T-helper 17 cell (primary cell): ENCODE results near the gene TMEM184A. TPM values are rescaled to one million over a fixed set of nuclear protein-coding genes. Genes with fewer than 3 reads are reported as not detected.
A peak's percentile ranks its signal among the peaks of the same experiment; 100 is the strongest.

Experiments used
- ATAC-seq: fragments of 150-1000 bp; cut with Tn5 transposase; 2 replicates; pipeline ENCODE4 v1.10.0; 2021; ENCODE audit warnings: mild to moderate bottlenecking, moderate library complexity
- DNase-seq, 3 donors: peaks; one replicate each; pipeline versions ENCODE4 v3.0.0 to v3.0.0-alpha.2; 2020 to 2021
- H3K9me3 ChIP-seq: one replicate; pipeline ENCODE4 v1.7.0; 2013; ENCODE audit warnings: low read length, mild to moderate bottlenecking; ENCODE audit not compliant: control insufficient read depth, poor library complexity, severe bottlenecking
- H3K27ac Mint-ChIP-seq: one replicate; pipeline ENCODE4 v1.8.0; 2022; ENCODE audit warnings: mild to moderate bottlenecking, moderate library complexity, mixed read lengths
- H3K27me3 Mint-ChIP-seq: one replicate; pipeline ENCODE4 v1.8.0; 2022; ENCODE audit warnings: mixed read lengths
- H3K36me3 Mint-ChIP-seq: one replicate; pipeline ENCODE4 v1.8.0; 2022; ENCODE audit warnings: low read depth, mixed read lengths
- H3K4me1 Mint-ChIP-seq: one replicate; pipeline ENCODE4 v1.8.0; 2022; ENCODE audit warnings: mild to moderate bottlenecking, mixed read lengths
- H3K4me3 Mint-ChIP-seq: one replicate; pipeline ENCODE4 v1.8.0; 2022; ENCODE audit warnings: mild to moderate bottlenecking, moderate library complexity, mixed read lengths
- total RNA-seq, 4 donors: library from RNA in 2 of 4; stranded (reverse) in 2 of 4; gene quantifications; one replicate each; pipeline ENCODE4 v1.2.3 and lab custom pipeline; 2022 to 2026

The TMEM184A gene
- total RNA-seq, 2 donors from 2014 or later, result not detected

GRCh38 chr7:1548438-1548831 is 7.6 kb downstream of the TMEM184A start:
- Mint-ChIP-seq H3K4me1 (peaks cover 3% of the 10 kb centered on the region), H3K27me3 (no peaks in the 10 kb centered on the region), H3K27ac (no peak overlapping the region), H3K36me3 (no peaks in the 10 kb centered on the region), H3K4me3 (peak overlapping the region; percentile 19)
- DNase-seq, result no peak
- peak; percentile 22 for ATAC-seq
- no peaks in the 10 kb centered on the region for H3K9me3 ChIP-seq

GRCh38 chr7:1547777-1548437 is 8.1 kb downstream of the TMEM184A start:
- Mint-ChIP-seq H3K36me3 (no peaks in the 10 kb centered on the region), H3K4me1 (peaks cover 3% of the 10 kb centered on the region), H3K4me3 (peak overlapping the region; percentile 19), H3K27ac (no peak overlapping the region), H3K27me3 (no peaks in the 10 kb centered on the region)
- no peaks in the 10 kb centered on the region for H3K9me3 ChIP-seq
- no peak for DNase-seq
- no peak for ATAC-seq

GRCh38 chr7:1546909-1547776 is 8.9 kb downstream of the TMEM184A start:
- no peaks in the 10 kb centered on the region for H3K27me3 Mint-ChIP-seq
- no peaks in the 10 kb centered on the region for H3K36me3 Mint-ChIP-seq
- DNase-seq (peak in 1 of 3 donors; percentile 12), ATAC-seq (no peak)
- H3K9me3 ChIP-seq, result no peaks in the 10 kb centered on the region
- peaks cover 3% of the 10 kb centered on the region for H3K4me1 Mint-ChIP-seq
- no peak overlapping the region for H3K4me3 Mint-ChIP-seq
- no peak overlapping the region for H3K27ac Mint-ChIP-seq

DNA sequence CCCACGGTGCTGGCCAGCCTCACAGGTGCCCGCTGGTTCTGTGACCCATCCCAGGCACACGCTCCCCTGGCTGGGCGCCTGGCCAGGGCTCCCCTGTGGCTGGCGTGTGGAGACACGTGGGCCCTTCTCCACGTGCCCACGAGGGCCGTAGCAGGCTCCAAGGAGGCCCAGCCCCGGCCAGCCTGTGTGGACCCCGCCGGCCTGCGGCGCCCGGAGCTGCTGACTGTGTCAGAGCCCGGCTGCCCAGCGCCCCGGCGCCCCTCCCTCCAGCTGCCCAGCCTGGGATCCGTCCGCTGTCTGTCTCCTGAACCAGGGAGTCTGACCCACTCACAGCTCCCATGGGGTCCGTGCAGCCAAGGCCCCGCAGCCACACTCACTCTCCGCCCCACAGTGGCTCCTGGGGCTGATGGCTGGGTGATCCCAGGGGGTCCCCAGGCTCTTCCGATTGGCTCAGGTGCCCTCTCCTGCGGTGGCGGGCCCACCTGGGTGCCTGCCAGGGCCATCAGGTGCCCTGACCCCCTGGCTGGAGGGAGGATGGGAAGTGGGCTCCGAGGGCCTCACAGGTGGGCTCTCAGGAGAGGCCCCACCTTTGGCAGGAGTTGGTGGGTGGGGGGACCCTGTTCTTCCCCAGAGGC is 9.6 kb downstream of the TMEM184A start:
- no peak overlapping the region for H3K27ac Mint-ChIP-seq
- no peaks in the 10 kb centered on the region for H3K36me3 Mint-ChIP-seq
- H3K4me3 Mint-ChIP-seq, result peak overlapping the region; percentile 66
- DNase-seq (no peak), ATAC-seq (no peak)
- H3K27me3 Mint-ChIP-seq, result no peaks in the 10 kb centered on the region
- H3K4me1 Mint-ChIP-seq, result peaks cover 3% of the 10 kb centered on the region
- no peaks in the 10 kb centered on the region for H3K9me3 ChIP-seq

DNA sequence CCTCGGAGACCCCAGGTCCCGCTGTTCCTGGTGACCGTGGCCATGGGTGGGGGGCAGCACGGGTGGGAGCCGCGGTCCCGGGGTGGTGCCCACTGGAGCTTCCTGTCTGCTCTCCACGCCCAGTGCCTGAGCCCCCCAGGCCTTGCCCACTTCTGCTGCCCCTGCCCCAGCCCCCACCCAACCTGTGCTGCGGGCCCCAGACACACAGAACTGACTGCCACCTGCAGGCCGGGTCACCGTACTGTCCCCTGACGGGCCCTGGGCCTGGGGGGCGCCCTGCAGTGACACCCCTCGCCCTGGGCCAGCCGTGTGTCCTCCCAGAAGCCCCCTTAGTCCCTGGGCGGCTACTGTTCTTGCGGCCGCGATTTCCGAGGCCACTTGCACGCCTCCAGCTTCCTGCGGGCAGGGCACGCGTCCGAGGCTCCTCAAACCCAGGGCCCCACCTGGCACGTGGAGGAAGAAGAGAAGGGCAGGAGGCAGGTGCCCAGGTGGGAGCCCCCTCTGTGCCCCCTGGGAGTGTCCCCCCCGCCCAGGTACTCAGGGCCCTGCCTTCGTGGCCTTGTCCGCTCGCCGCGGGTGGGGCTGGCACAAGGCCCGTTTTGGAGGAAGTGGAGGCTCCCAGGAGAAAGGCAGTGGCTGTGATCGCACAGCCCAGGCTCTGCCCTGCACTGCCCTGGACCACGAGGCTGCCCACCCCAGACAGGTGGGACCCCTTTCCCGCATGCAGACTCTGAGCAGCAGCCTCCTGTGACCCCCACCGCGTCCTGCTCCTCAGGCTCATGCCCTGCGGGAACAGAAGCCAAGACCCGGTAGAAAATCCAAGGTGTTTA is 10.4 kb downstream of the TMEM184A start:
- Mint-ChIP-seq H3K27ac (no peak overlapping the region), H3K27me3 (no peaks in the 10 kb centered on the region), H3K4me1 (peaks cover 3% of the 10 kb centered on the region), H3K4me3 (peak overlapping the region; percentile 66), H3K36me3 (no peaks in the 10 kb centered on the region)
- peak in 1 of 3 donors; percentile 15 for DNase-seq
- H3K9me3 ChIP-seq, result no peaks in the 10 kb centered on the region
- ATAC-seq, result no peak

- H3K27ac Mint-ChIP-seq, result peak overlapping the region; percentile 51
- no peaks in the 10 kb centered on the region for H3K36me3 Mint-ChIP-seq
- no peak for DNase-seq
- no peaks in the 10 kb centered on the region for H3K27me3 Mint-ChIP-seq
- H3K9me3 ChIP-seq, result no peaks in the 10 kb centered on the region
- peaks cover 3% of the 10 kb centered on the region for H3K4me1 Mint-ChIP-seq
- ATAC-seq, result no peak
- peak overlapping the region; percentile 36 for H3K4me3 Mint-ChIP-seq
Measured at GRCh38 chr7:1544896-1545416, 11.0 kb downstream of the TMEM184A start.

- ATAC-seq, result peak; percentile 34
- Mint-ChIP-seq H3K27me3 (no peaks in the 10 kb centered on the region), H3K4me3 (peak overlapping the region; percentile 36), H3K36me3 (no peaks in the 10 kb centered on the region), H3K4me1 (peaks cover 3% of the 10 kb centered on the region), H3K27ac (peak overlapping the region; percentile 51)
- no peak for DNase-seq
- no peaks in the 10 kb centered on the region for H3K9me3 ChIP-seq
Measured at GRCh38 chr7:1544178-1544895, 11.7 kb downstream of the TMEM184A start.

DNA sequence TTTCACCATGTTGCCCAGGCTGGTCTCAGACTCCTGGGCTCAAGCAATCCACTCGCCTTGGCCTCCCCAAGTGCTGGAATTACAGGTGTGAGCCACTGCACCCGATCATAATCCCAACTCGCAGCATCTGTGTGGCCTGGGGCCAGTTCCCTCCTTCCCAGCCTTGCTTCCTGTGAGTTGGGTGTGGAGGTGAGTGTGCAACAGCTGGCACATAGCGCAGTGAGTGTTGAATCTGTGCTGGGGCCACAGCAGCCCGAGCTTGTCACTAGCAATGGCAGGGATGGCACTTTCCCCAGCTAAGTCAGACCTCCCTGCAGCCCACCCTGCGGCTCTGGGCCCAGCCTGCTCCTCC is 12.2 kb downstream of the TMEM184A start:
- Mint-ChIP-seq H3K27me3 (no peaks in the 10 kb centered on the region), H3K4me3 (no peak overlapping the region), H3K4me1 (peaks cover 3% of the 10 kb centered on the region), H3K36me3 (no peaks in the 10 kb centered on the region), H3K27ac (no peak overlapping the region)
- no peaks in the 10 kb centered on the region for H3K9me3 ChIP-seq
- peak; percentile 2 for ATAC-seq
- DNase-seq, result no peak

- Mint-ChIP-seq H3K36me3 (no peaks in the 10 kb centered on the region), H3K4me3 (no peak overlapping the region), H3K4me1 (no peaks in the 10 kb centered on the region), H3K27ac (no peak overlapping the region), H3K27me3 (no peaks in the 10 kb centered on the region)
- H3K9me3 ChIP-seq, result no peaks in the 10 kb centered on the region
- ATAC-seq (no peak), DNase-seq (peak in 1 of 3 donors; percentile 10)
Measured at GRCh38 chr7:1542841-1543747, 12.9 kb downstream of the TMEM184A start.

DNA sequence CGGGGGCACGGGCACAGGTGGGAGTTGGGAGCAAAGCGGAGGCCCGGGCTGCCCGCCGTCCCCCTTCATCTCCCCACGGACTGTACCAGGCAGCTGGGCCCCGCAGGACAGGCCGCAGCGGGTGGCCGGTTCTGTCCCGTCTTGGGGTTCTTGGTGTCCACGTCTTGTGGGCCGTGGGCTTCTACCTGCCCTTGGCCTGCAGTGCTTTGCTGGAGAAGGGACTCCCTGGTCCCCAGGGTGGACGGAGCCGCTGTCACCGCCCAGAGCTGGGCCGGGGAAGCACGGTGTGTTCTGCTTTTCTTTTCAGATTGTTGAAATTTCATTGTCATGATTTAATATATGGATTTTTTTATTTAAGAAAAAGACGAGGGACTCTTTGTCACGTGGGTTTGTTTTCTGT is 13.7 kb downstream of the TMEM184A start:
- no peaks in the 10 kb centered on the region for H3K27me3 Mint-ChIP-seq
- ATAC-seq (no peak), DNase-seq (no peak)
- peaks cover 2% of the 10 kb centered on the region for H3K4me1 Mint-ChIP-seq
- H3K36me3 Mint-ChIP-seq, result no peaks in the 10 kb centered on the region
- H3K4me3 Mint-ChIP-seq, result no peak overlapping the region
- no peak overlapping the region for H3K27ac Mint-ChIP-seq
- no peaks in the 10 kb centered on the region for H3K9me3 ChIP-seq

DNA sequence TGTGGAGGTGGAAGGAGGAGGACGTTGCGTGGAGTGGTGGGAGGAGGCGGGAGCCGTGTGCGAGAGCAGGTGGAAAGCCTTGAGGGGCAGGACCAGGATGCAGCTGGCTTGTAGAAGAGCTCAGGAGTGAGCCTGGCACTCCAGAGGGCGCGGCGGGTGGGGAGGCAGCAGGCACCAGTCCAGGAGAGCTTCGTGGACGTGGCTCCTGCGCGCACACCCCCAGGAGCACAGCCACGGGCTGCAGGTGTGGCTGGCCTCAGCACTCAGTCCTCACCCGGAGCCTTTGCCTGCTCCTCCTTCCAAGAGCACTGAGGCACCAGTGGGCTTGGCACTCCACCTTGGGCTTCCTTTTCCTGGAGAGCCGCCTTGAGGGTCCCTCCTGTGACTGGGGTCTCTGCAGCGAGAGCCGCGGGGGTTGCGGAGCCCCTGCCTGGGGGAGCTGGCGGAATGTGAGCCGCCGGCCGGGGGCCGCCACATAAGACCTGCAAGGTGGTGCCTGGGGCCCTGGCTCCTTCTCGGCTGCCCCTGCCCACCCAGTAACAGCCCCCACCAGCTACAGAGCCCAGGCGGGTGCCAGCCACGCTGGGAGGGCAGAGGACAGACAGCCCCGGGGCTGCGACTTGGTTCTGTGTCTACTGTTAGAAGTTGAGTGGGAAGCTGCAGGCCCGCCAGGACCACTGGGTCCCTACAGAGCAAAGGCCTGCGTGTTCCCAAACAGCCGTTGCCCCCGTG is 14.4 kb downstream of the TMEM184A start:
- Mint-ChIP-seq H3K27me3 (no peaks in the 10 kb centered on the region), H3K4me3 (no peak overlapping the region)

More for the DNA sequence above, 14.4 kb downstream of the TMEM184A start:
- no peaks in the 10 kb centered on the region for H3K9me3 ChIP-seq
- no peak overlapping the region for H3K27ac Mint-ChIP-seq
- H3K4me1 Mint-ChIP-seq, result peaks cover 2% of the 10 kb centered on the region
- ATAC-seq (no peak), DNase-seq (no peak)
- no peaks in the 10 kb centered on the region for H3K36me3 Mint-ChIP-seq
